ENCODE results near the gene KLHL30. TPM values are rescaled to one million over a fixed set of nuclear protein-coding genes. Genes with fewer than 3 reads are reported as not detected.

Gene KLHL30
- total RNA-seq, 2 experiments from 2014 or later: not detected

DNA sequence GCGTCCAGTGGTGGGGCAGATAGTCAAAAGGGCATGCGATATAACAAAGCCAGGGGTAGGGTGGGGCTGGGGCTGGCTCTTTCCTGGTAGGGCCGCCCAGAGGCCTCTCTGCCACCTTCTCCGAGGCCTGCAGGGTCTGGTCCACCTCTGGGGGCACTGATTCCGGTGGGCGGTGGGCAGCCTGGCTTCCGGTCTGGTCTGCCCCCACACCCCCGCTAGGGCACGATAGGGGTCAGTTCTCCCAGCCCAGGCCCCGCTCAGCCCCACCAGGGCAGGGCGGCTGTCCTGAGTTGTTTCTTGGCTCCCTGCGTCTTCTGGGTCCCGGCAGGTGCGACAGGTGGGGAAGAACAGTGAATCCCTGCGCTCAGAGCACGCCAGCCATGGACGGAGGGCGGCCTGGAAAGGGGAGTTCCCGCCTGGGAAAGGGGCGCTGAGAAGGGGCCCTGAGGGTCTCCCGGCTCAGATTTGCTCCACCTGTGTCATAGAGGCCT is 19.6 kb downstream of the KLHL30 start:
- POLR2A ChIA-PET: no interaction called here
- CTCF ChIA-PET: no interaction called here

DNA sequence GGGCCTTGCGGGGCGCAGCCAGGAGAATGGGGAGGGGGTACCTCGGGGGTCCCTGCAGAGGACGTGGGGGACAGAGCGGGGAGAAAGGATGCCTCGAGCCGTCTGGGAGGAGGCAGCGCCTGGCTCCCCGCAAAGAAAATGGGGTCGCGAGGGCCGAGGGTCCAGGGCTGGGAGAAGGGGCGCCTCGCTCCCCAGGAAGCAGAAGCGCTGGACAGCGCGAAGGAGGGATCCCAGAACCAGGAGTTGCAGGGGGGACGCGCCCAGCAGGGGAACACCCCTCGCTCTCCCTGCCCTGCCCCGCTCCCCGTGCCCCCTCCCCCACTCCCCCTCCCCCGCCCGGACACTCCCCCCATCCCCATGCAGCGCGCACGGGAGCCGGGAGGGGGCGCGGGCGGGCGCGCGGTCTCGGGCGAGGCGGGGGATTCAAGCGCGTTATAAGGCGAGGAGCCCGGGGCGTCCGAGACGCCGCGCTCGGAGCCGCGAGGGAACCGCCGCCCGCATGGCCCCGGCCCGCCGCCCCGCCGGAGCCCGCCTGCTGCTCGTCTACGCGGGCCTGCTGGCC is 20.1 kb downstream of the KLHL30 start, which contains the start of gene ERFE:
TSS of gene ERFE (plus strand) at position 462 of the 562 bp plus-strand sequence. CDS start at position 500, 38 bp downstream.
- CTCF ChIA-PET: no interaction called here
- POLR2A ChIA-PET: no interaction called here

DNA sequence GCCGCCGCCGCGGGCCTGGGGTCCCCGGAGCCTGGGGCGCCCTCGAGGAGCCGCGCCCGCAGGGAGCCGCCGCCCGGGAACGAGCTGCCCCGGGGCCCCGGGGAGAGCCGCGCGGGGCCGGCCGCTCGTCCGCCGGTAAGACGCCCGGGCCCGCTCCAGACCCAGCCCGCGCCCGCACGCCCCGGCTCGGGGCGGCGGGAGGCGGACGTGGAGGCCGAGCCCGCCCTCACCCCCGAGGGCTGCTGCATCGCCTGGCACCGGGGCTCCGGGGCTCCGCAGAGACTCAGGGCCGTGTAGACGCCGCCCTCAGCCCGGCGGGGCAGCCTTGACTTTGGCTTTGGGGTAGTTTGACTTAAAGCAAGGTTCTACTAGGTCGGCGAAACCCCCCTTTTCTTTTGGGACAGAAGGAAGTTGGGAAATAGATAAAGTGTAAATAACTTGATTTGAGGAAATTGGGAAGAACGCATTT is 20.6 kb downstream of the KLHL30 start:
- ChIA-PET POLR2A (no interaction called here), CTCF (no interaction called here)

DNA sequence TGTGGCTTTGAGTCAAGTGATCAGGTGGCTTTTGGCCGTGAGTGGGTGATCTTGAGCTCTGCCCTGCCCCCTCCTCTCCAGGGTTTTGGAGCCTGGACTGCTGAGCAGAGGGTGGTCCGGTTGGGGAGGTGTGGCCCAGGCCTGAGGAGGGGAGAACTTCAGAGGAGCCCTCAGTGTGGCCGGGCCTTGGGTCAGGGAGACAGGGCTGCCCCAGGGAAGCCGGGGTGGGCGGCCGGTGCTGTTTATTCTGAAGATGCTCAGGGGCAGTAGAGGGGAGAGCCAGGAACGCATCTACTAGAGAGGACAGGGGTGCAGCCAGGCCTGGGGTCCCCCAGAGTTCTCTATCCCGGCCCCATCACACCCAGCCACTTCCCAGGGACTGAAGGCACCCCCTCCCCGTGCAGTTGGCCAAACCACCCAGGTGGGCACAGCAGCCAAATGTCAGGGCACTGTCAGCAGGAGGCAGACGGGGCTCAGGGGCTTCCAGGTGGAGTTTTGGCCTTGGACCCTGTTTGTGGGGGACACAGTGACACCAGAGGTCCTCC is 21.3 kb downstream of the KLHL30 start:
- CTCF ChIA-PET: no interaction called here
- POLR2A ChIA-PET: no interaction called here

DNA sequence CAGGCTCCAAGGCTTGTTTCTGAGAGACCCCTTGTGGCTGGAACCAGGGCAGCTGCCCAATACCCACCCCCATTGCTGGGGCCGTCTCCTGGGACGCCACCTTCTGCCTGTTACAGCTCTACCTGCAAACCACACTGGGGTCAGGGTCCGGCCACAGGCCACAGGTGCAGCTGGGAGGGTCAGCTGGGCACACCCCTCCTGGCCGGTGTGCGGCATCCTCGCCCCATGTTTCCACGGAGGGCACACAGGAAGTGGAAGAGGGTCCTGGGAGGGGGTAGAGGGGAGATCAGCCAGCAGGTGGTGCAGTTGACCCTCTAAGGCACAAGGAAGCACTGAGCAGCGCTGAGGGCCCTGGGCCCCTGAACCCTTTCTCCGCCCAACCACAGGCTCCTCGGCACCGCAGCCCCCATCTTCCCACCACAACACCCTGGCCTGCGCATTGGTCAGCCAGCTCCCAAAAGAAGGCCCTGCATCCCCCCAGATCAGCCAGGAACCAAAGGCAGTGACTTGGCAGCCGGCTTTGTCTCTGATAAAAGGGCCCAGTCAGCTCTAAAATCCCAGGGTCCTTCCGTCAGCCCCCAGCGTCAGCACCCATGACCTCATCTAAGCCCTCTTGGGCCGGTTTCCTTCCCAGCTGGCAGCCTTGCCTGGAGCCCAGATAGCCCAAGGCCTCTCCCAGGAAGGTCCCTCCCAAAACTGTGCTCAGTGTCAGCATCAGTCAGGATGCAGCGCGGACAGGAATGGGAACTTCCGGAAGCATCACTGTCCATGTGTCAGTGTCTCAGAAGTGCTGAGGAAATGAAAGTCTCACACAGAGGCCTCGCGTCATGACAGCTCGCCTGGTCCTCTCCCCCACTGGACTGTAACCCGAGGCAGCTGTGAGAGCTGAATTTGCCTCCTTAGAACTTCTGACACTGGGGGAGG is 22.0 kb downstream of the KLHL30 start:
- CTCF ChIA-PET: interaction anchor here (1.2 kb wide), 1 partner anchor 103 kb away, joined by 5 read pairs; no protein-coding TSS in a partner anchor
- POLR2A ChIA-PET: no interaction called here

DNA sequence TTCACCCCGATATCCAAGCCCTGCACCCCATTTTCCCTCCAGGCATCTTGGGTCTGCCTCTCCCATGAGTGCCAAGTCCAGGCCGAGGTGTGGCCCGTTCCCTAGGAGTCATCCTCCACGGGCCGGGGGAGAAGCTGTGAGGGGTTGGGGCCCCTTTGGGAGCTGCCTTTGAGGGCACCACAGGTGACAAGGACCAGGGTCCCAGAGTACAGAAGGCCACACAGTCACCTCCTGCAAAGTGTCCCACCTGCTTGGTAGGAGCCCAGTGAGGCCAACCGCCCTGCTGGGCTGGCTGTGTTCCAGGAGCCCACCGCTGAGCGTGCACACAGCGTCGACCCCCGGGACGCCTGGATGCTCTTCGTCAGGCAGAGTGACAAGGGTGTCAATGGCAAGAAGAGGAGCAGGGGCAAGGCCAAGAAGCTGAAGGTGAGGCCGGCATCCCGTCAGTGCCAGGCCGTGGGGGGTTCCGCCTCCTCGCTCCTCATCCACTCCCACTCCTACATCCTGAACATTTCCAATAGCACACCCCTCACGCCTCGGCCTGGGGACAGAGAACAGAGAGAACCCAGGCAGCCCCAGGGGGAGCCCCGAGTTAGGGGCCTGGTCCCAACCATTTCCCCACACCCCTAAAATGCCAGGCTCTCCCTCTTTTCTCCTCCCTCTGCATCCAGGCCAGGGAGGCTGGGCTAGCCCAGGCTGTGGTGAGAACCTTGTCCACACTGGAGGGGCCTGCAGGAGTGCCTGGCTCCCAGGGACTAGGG is 23.0 kb downstream of the KLHL30 start:
- CTCF ChIA-PET: interaction anchor here (1.2 kb wide), 1 partner anchor 102 kb away, joined by 5 read pairs; no protein-coding TSS in a partner anchor
- POLR2A ChIA-PET: no interaction called here

DNA sequence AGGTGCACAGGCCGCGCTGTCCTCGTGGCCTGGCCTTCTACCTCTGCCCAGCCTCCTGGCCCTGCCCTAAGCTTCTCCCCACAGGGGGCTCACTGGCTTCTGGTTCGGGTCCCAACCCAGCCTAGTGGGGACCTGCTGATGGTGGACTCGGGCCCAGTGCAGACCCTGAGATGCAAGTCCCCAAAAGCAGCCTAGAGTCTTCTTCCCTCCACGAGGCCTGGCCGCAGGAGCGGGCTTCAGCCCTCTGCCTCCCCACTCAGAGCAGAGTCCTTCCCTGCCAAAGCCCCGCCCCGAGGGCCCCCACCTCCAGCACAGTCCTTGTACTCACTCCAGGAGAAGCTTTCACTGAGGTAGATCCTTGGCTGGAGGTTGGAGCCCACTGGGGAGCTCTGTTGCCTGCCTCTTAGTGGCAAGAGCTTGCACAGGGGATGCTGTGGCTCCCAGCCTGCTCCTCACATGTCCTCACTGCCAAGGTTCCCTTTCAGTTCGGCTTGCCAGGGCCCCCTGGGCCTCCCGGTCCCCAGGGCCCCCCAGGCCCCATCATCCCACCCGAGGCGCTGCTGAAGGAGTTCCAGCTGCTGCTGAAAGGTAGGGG is 23.9 kb downstream of the KLHL30 start:
- POLR2A ChIA-PET: no interaction called here
- CTCF ChIA-PET: no interaction called here

DNA sequence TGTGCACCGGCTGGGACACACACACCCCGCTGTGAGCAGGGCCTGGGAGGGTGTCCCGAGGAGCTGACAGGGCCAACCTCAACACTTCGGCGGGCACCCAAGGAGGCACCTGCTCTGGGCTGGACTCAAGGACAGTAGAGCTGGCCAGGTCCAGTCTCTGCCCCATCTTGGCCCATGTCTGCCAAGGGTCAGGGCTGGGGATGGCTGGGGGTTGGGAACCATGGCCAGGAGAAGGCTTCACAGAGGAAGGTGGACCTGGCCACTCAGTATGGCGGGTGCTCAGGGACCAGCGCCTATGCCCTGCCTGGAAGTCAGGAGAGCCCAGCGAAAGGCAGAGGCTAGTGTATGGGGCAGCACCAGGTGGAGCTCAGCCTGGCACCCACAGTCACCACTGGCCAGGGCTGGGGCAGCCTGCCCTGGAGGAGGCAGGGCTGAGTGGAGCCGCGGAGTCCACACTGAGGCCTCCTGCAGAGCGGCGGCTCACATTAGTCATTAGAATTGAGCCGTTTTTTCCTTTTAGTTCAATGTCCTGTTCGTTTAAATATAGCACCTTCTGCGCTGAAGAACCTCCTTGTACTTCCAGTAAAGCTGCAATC is 24.5 kb downstream of the KLHL30 start:
- POLR2A ChIA-PET: no interaction called here
- CTCF ChIA-PET: no interaction called here

DNA sequence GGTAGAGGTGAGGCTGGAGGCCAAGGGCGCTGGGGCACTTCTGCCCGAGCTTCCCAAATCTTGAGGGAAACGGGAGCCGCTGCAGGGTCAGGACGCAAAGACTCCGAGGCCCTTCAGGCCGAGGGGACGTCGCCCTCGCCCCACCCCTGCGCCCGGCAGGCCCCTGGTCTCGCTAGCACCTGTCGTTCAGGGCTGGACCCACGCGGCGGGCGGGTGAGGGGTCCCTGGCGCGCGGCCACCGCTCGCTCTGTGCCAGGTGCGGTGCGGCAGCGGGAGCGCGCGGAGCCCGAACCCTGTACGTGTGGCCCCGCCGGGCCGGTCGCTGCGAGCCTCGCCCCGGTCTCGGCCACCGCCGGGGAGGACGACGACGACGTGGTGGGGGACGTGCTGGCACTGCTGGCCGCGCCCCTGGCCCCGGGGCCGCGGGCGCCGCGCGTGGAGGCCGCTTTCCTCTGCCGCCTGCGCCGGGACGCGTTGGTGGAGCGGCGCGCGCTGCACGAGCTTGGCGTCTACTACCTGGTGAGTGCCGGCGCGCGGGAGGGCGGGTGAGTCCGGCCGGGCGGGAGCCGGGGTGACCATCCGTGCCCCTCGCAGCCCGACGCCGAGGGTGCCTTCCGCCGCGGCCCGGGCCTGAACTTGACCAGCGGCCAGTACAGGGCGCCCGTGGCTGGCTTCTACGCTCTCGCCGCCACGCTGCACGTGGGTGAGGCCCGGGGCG is 25.2 kb downstream of the KLHL30 start:
- ChIA-PET CTCF (no interaction called here), POLR2A (no interaction called here)

DNA sequence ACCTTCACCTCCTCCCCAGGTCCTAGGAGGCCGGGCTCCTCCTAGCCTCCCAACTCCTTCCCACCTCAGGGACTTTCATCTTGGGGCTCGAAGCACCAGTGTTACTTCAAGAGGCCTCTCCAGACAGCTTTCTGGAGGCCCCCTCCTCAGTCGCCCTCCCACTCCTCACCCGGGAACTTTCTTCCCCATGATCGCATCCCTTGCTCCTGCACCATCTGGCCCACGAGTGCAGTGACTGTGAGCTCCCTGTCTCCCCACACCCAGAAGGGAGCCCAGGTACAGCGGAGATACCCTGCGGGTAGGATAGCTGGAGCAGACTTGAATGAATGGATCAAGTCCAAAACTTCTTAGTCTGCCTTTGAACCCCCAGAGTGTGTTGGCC is 26.4 kb downstream of the KLHL30 start:
- CTCF ChIA-PET: interaction anchor here (1.3 kb wide), 1 partner anchor 9 kb away, joined by 3 read pairs; no protein-coding TSS in a partner anchor
- POLR2A ChIA-PET: no interaction called here

DNA sequence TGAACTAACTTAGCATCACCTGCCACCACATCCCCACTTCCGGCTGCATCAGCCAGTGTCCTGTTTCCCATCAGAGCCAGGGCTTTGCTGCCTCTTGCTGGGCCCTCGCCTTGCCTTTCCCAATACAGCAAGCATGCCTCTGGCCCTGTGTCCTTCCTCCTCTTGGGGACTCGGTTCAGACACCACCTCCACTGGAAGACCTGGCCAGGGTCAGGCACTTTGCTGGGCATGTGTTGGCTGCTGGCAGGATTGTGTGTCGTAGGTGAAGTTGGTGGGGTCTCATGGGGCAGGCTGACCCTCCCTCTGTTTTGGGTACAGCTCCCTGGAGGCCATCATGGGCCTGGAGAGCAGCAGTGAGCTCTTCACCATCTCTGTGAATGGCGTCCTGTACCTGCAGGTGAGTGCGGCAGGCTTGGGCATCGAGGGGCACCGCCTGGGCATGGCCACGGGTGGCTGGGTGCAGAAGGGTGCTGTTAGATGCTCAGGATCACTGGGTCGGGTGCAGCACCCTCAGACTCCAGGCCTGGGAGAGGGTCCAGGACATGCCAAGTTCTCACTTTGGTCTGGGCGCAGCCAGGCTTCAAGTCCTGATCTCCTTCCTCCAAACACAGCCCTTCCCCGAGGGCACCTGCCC is 26.9 kb downstream of the KLHL30 start:
- POLR2A ChIA-PET: no interaction called here
- CTCF ChIA-PET: interaction anchor here (1.3 kb wide), 1 partner anchor 9 kb away, joined by 3 read pairs; no protein-coding TSS in a partner anchor

DNA sequence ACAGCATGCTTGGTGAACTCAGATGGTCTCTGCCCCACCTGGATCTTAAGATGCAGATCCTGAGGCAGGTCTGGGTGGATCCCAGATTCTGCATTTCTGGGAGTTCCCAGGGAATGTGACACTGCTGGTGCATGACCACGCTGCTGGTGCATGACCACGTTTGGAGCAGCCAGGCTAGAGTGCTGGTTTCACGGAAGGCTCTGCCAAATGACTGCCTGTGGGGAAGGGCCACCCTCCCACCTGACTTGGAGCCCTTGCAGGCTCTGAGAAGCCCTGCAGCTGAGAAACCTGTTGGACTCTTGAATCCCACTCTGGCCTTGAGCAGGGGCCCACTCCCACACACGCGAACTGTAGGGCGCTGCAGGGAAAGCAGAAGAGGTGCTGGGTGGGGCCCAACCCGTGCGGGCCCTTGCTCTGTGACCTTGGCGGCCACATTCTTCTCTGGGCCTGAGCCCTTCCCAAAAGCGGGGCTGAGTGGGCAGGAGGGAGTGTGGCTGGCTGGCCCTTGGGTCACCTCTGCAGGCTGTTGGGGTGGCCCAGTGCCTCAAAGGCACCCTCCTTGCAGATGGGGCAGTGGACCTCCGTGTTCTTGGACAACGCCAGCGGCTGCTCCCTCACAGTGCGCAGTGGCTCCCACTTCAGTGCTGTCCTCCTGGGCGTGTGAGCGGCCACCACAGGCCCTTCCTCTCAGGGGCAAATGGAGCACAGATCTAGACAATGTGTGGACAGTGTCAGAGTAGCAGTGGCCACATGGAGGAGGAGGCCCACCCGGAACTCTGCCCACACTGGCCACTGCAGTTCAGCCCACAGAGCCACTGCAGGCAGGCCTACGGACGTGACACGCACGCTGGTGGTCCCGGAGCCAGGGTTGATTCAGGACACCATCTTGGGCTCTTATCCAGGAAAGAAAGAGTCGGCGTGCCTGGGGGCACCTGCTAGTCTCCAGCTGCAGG is 28.2 kb downstream of the KLHL30 start:
- ChIA-PET CTCF (no interaction called here), POLR2A (no interaction called here)

DNA sequence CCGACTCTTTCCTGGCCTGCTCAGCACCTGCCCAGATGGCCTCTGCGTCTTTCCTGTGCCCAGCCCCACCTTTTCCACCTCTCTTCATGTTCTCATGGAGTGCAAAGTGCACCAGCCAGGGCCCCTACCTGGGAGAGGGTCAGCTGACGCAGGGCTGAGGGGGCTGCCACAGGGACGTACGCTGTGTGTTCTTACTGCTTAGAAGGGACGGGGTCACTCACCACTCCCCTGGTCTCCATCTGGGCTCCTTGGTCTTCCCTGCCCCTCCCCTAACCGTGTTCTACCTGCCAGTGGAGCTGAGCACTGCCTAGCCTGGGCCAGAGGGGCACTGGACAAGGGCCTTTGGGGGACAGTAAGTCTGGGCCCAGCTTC is 28.9 kb downstream of the KLHL30 start:
- ChIA-PET CTCF (no interaction called here), POLR2A (no interaction called here)

DNA sequence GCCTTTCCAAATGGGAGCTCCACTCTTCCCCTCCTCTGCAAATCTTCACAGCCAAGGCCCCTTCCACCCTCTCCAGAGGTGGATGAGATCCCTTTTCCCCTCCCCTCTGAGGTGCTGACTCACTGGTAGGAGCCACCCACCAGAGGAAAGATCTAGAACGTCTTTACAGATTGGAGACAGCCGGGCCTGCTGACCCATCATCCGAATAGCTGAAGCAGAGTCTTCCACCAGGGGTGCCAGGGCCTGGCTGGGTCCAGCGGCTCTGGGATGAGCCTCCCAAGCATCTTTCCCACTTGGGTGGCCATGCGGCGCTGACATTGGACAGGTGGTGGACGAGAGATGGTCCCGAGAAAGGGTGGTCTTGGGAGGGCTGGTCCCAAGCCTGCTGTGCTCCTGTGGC is 29.3 kb downstream of the KLHL30 start:
- POLR2A ChIA-PET: no interaction called here
- CTCF ChIA-PET: no interaction called here

DNA sequence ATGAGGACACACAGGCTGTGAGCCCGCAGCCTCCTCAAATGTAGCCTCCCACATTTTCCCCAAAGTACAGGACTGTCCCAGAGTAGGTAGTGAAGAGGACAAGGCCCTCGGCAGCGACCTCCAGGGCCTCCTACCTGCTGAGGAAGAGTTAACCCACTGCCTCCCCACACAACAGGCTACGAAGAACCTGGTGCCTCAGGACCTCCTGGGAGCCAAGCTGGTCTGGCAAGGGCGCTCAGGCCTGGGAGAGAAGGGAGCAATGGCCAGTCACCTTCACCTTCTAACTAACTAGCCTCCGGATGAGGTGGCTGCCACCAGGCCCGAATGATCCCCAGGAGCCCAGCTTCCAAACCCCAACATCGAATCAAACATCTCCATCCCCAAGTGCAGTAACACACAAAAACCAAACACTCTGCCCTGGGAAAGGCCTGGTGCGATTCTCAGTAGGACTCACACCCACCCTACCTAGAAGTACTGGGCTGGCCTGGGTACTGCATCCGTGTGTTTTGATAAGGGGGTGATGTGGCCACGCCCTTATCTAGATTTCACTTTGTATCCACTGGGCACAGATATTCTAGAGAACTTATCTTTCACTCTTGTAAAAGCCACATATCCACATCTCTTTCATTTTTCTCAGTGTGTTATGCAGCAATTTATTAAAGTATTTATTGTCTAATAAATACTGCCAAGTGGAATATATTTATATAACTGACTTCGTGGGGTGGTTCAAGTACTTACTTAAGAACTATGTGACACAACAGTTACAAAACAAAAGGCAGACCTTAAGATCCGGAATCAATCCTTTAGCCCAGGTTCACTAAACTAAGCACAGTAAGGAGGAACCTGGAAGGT is 30.0 kb downstream of the KLHL30 start:
- ChIA-PET POLR2A (no interaction called here), CTCF (no interaction called here)

DNA sequence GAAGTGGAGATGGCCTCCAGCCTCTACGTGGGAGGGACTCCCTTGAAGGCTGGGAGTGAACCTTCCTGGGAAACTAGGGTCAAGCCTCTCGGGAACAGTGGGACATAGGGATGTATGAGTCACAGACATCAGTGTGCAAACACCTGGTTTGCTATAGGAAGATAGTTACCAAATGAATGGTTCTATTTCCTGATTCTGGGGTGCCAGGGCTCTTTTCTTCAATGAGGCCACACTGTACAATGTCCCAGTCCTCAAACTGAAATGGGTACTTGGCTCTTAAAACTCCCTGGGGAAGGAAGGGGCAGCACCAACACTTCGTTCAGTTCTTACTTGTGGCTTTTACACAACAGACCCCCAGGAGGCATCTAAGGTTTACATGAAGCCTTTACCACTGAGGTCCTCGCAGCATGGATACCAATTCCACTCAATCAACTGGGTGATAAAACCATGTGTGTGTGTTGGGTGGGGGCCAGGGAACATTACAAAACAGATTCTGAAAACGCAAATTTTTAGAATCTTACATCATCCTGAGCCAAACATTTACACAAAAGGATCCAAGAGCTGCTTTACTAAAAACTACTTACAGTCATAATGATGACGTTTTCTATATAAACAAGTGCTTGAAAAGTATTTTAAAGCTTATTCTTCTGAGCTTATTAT is 30.7 kb downstream of the KLHL30 start:
- CTCF ChIA-PET: no interaction called here
- POLR2A ChIA-PET: no interaction called here

Data from activated CD8-positive, alpha-beta memory T cell treated with anti-CD3 and anti-CD28 coated beads for 36 hours (primary cell).